BLaER1 treated with 17β-estradiol and CSF1 and Interleukin-3, amounts not matched to agents 10 nM and 100 nM (cell line): ENCODE results near the gene MORC4.

Source experiments
- H3K27ac ChIP-seq, 11 experiments: shearing (Covaris generic); formaldehyde crosslinking; 2 replicates each; pipeline ENCODE4 v1.8.1; 2022
- H3K27me3 ChIP-seq, 11 experiments: shearing (Covaris generic); formaldehyde crosslinking; 2 replicates each; pipeline ENCODE4 v1.8.1; 2022
- H3K36me3 ChIP-seq, 11 experiments: shearing (Covaris generic); formaldehyde crosslinking; 2 replicates each; pipeline ENCODE4 v1.8.1; 2022
- H3K4me1 ChIP-seq, 10 experiments: shearing (Covaris generic); formaldehyde crosslinking; 2 replicates each; pipeline ENCODE4 v1.8.1; 2022
- H3K4me2 ChIP-seq, 11 experiments: shearing (Covaris generic); formaldehyde crosslinking; 2 replicates each; pipeline ENCODE4 v1.8.1; 2022
- H3K4me3 ChIP-seq, 10 experiments: shearing (Covaris generic); formaldehyde crosslinking; 2 replicates each; pipeline ENCODE4 v1.8.1; 2022
- H3K9ac ChIP-seq, 11 experiments: shearing (Covaris generic); formaldehyde crosslinking; 2 replicates each; pipeline ENCODE4 v1.8.1; 2022
- H3K9me3 ChIP-seq, 11 experiments: shearing (Covaris generic); formaldehyde crosslinking; replicated peaks in 1 of 11; 2 replicates each; pipeline ENCODE4 v1.8.1; 2022
- H4K20me1 ChIP-seq, 11 experiments: shearing (Covaris generic); formaldehyde crosslinking; 2 replicates each; pipeline ENCODE4 v1.8.1; 2022
- Cebpa-rat ChIP-seq, 11 experiments: shearing (Covaris generic); IDR thresholded peaks; 2 replicates each; pipeline ENCODE4 v1.8.1; 2022

Gene MORC4

GRCh38 chrX:106898462-106898861, 101.5 kb downstream of the MORC4 start:
- Histone ChIP-seq H3K4me1 (peaks cover 0 to 8% (median 2%) of the 10 kb centered on the region in 10 experiments; a peak in 7 of 20 replicates), H3K27ac (no peak overlapping the region), H3K4me2 (no peak overlapping the region), H4K20me1 (peaks cover 0 to 8% (median 0%) of the 10 kb centered on the region in 11 experiments; a peak in 7 of 22 replicates), H3K36me3 (no peaks in the 10 kb centered on the region), H3K9ac (no peak overlapping the region), H3K4me3 (no peak overlapping the region), H3K27me3 (peaks cover 81 to 98% (median 93%) of the 10 kb centered on the region in 11 experiments), H3K9me3 (no peaks in the 10 kb centered on the region)
- no peak for TF ChIP-seq Cebpa-rat (IDR thresholded peaks at IDR 0.05)

- Histone ChIP-seq H3K4me1 (peaks cover 0 to 6% (median 0%) of the 10 kb centered on the region in 10 experiments; a peak in 6 of 20 replicates), H3K4me2 (no peak overlapping the region), H3K27ac (no peak overlapping the region), H4K20me1 (peaks cover 0 to 8% (median 0%) of the 10 kb centered on the region in 11 experiments; a peak in 7 of 22 replicates), H3K27me3 (peaks cover 83 to 98% (median 93%) of the 10 kb centered on the region in 11 experiments), H3K9me3 (no peaks in the 10 kb centered on the region), H3K36me3 (no peaks in the 10 kb centered on the region), H3K9ac (no peak overlapping the region), H3K4me3 (no peak overlapping the region)
- no peak for TF ChIP-seq Cebpa-rat (IDR thresholded peaks at IDR 0.05)
Observed at GRCh38 chrX:106897259-106897658, 102.8 kb downstream of the MORC4 start.

- Histone ChIP-seq H4K20me1 (peaks cover 0 to 8% (median 0%) of the 10 kb centered on the region in 11 experiments; a peak in 7 of 22 replicates), H3K27ac (no peak overlapping the region), H3K27me3 (peaks cover 83 to 98% (median 93%) of the 10 kb centered on the region in 11 experiments), H3K4me1 (peaks cover 0 to 6% (median 0%) of the 10 kb centered on the region in 10 experiments; a peak in 6 of 20 replicates), H3K36me3 (no peaks in the 10 kb centered on the region), H3K4me3 (no peak overlapping the region), H3K9ac (no peak overlapping the region), H3K9me3 (no peaks in the 10 kb centered on the region), H3K4me2 (peak overlapping the region in 4 of 11 experiments; percentile 8 to 29 (median 22); a peak in 4 of 22 replicates)
- no peak for TF ChIP-seq Cebpa-rat (IDR thresholded peaks at IDR 0.05)
Observed at GRCh38 chrX:106894978-106895452, 105.0 kb downstream of the MORC4 start.

- Histone ChIP-seq H3K9me3 (no peaks in the 10 kb centered on the region), H4K20me1 (peaks cover 0 to 8% (median 0%) of the 10 kb centered on the region in 11 experiments; a peak in 5 of 22 replicates), H3K9ac (no peak overlapping the region), H3K36me3 (no peaks in the 10 kb centered on the region), H3K4me3 (no peak overlapping the region), H3K27me3 (peaks cover 82 to 98% (median 93%) of the 10 kb centered on the region in 11 experiments), H3K4me1 (peaks cover 0 to 6% (median 0%) of the 10 kb centered on the region in 10 experiments; a peak in 6 of 20 replicates), H3K27ac (no peak overlapping the region), H3K4me2 (peak overlapping the region in 5 of 11 experiments; percentile 8 to 29 (median 20); a peak in 5 of 22 replicates)
- no peak for TF ChIP-seq Cebpa-rat (IDR thresholded peaks at IDR 0.05)
Observed at GRCh38 chrX:106894392-106894909, 105.6 kb downstream of the MORC4 start.

- Histone ChIP-seq H3K9ac (no peak overlapping the region), H3K9me3 (peaks cover 0 to 14% (median 7%) of the 10 kb centered on the region in 11 experiments; a peak in 10 of 22 replicates), H3K4me2 (no peak overlapping the region), H3K27me3 (peaks cover 90 to 100% (median 99%) of the 10 kb centered on the region in 11 experiments), H3K27ac (no peak overlapping the region), H3K36me3 (no peaks in the 10 kb centered on the region), H4K20me1 (peaks cover 0 to 8% (median 0%) of the 10 kb centered on the region in 11 experiments; a peak in 5 of 22 replicates), H3K4me1 (peaks cover 0 to 6% (median 0%) of the 10 kb centered on the region in 10 experiments; a peak in 6 of 20 replicates), H3K4me3 (no peak overlapping the region)
- no peak for TF ChIP-seq Cebpa-rat (IDR thresholded peaks at IDR 0.05)
Observed at GRCh38 chrX:106891762-106892460, 108.1 kb downstream of the MORC4 start.
